ENCODE results near the gene PGRMC1. TPM values are rescaled to one million over a fixed set of nuclear protein-coding genes. Genes with fewer than 3 reads are reported as not detected.

Gene PGRMC1
- total RNA-seq, 3 donors from 2014 or later: 34.6 to 42.7 (median 36.7) TPM

DNA sequence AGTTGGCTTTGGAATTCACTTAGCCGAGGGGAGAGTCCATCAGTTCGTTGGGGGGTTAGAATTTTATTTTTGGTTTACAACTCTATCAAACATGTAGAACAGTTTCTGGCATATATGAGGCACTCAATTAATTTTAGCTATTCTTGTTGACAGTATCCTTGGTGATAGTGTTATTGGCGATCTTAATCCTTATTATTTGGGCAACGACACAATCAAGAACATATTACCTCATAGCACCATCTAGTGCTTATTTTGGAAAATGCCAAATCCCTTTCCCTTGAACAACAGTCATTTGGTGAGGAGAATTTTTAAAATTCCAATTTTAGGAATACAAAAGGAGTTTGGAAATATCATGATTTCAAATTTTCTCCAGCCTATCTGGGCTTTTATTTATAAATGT lies 17.9 kb upstream of the PGRMC1 start:
- Mint-ChIP-seq H3K9me3 (no peaks in the 10 kb centered on the region), H3K36me3 (ENCODE audit: insufficient read depth) (no peaks in the 10 kb centered on the region), H3K4me3 (no peak overlapping the region), H3K4me1 (ENCODE audit: low read depth) (no peaks in the 10 kb centered on the region), H3K27me3 (ENCODE audit: low read depth) (peaks cover 11% of the 10 kb centered on the region)
- ATAC-seq (no peak), DNase-seq (no peak)

DNA sequence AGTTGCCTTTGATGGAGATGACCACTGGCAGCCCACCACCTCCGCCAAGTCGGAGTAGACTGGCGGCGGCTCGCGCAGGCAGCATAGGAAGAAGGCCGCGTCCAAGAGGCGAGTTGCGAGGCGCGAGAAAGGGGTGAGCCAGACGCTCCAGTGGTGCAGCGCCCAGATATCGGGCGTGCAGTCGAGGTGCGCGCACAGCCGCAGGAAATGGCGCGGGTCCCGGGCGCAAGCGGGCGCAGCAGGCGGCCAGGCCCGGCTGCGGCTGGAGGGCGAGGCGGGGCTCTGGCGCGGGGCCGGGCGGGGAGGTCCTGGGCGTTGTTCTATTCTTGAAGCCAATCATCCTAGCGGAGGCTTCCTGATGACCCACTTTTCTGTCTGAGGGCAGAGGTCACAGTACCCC lies 13.2 kb upstream of the PGRMC1 start:
- Mint-ChIP-seq H3K36me3 (ENCODE audit: insufficient read depth) (no peaks in the 10 kb centered on the region), H3K27me3 (ENCODE audit: low read depth) (peaks cover 18% of the 10 kb centered on the region), H3K4me1 (ENCODE audit: low read depth) (no peaks in the 10 kb centered on the region), H3K9me3 (no peaks in the 10 kb centered on the region), H3K4me3 (no peak overlapping the region)
- no peak for DNase-seq
- ATAC-seq: no peak

DNA sequence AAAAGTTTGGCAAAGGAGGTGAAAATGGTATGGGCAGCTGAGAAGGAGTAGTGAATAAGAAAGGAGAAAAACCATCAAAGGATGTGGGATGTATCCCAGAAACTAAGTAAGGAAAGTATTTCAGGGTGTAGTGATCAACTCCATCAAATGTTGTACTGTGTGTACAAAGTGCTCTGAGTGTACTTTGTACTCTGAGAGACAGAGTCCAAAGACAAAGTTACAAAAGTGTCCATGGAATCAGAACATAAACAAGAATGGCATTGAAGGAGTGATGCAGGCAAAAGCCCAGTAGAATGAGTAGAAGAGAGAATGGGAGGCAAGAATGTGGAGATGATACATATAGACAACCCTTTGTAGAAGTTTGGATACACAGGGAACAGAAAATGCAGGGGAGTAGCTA lies 12.3 kb upstream of the PGRMC1 start:
- Mint-ChIP-seq H3K27me3 (ENCODE audit: low read depth) (peaks cover 18% of the 10 kb centered on the region), H3K36me3 (ENCODE audit: insufficient read depth) (no peaks in the 10 kb centered on the region), H3K4me1 (ENCODE audit: low read depth) (no peaks in the 10 kb centered on the region), H3K4me3 (no peak overlapping the region), H3K9me3 (no peaks in the 10 kb centered on the region)
- ATAC-seq (no peak), DNase-seq (no peak)

DNA sequence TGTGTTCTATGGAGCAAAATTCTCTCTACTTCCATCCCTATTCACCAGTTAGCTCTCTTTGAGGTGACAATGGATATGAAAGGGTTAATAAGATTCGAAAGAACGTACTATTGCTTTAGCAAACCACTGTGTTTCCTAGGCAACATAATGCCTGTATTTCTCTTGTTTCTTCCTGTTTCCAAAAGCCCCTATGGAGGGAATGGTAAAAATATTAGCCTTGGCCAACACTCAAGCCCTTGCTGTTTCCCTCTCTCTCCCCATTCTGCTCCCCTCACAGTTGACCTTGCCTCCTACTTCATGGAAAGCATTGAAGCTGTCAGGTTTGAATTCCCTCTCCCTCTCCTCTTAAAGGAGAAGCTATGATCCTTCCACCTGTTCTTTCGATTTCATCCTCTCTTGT lies 9.6 kb upstream of the PGRMC1 start:
- no peak for ATAC-seq
- Mint-ChIP-seq H3K4me3 (no peak overlapping the region), H3K36me3 (ENCODE audit: insufficient read depth) (no peaks in the 10 kb centered on the region), H3K4me1 (ENCODE audit: low read depth) (no peaks in the 10 kb centered on the region), H3K27me3 (ENCODE audit: low read depth) (peaks cover 16% of the 10 kb centered on the region), H3K9me3 (no peaks in the 10 kb centered on the region)
- no peak for DNase-seq

DNA sequence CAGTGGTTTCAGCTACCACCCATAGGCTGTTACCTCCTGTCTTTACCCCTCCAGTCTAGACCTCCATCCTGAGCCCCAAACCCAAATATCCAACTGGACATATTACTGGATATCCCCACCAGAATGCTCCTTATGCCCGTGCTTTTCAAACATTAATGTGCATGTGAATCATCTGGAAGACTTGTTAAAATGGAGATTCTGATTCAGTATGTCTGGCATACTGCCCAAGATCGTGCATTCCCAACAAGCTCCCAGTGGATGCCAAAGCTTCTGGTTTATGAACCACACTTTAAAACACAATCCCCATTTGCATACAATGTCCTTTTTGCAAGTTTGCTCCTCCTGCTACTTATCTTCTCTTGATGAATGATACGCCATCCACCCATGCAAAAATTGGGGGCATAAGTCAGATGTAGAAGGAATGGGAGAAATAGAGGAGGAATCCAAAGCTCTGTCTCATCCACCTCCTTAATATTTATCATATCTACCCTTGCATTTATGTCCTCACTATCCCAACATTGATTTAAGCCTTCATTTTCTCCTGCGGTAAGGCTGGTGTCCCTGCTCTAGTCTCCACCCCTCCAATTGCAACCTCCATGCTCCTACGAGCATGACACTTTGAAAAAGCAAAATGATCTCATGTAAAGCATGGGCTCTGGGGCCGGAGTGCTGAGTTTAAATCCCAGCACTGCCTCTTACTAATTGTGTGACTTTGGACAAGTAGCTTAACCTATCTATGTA lies 7.4 kb upstream of the PGRMC1 start:
- Mint-ChIP-seq H3K9me3 (no peaks in the 10 kb centered on the region), H3K4me1 (ENCODE audit: low read depth) (no peaks in the 10 kb centered on the region)

DNA sequence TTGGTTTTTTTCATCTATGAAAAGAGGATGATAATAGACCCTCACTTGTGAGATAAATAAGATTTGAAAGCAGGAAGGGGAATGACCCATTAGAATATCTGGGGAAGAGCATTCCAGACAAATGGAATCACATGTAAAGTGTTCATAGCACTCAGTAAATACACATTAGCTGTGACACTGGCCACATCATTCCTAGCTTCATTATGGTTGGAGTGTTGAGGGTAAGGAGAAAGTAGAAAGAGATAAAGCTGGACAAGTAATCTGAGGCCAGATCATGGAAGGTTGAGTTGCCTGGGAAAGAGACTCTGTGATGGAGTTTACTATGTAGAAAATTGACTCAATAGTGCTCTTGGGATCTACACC lies 6.9 kb upstream of the PGRMC1 start:
- Mint-ChIP-seq H3K4me1 (ENCODE audit: low read depth) (no peaks in the 10 kb centered on the region), H3K9me3 (no peaks in the 10 kb centered on the region), H3K4me3 (no peak overlapping the region), H3K36me3 (ENCODE audit: insufficient read depth) (no peaks in the 10 kb centered on the region), H3K27me3 (ENCODE audit: low read depth) (peaks cover 16% of the 10 kb centered on the region)
- DNase-seq: no peak
- no peak for ATAC-seq

More for the DNA sequence above, 7.4 kb upstream of the PGRMC1 start:
- no peak for DNase-seq
- H3K36me3 Mint-ChIP-seq (ENCODE audit: insufficient read depth): no peaks in the 10 kb centered on the region
- ATAC-seq: no peak
- no peak overlapping the region for H3K4me3 Mint-ChIP-seq
- H3K27me3 Mint-ChIP-seq (ENCODE audit: low read depth): peaks cover 16% of the 10 kb centered on the region

DNA sequence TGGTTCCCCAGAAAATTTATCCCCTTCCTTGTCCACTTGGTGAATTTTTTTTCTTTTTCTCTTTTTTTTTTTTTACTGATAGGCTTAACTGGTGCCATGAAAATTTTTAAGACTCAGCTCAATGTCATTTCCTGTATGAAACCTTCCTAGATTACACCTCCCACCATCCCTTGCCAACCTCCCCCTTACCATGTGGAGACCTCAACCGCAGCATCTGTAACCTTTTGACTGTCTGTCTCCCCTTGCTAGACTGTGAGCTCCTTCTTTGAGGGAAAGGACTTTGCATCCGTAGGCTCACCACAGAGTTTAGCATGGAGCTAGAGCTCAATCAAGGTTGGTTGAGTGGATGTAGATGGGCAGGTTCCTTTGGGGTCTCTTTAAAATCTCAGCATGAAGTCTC lies 5.2 kb upstream of the PGRMC1 start:
- no peaks in the 10 kb centered on the region for H3K9me3 Mint-ChIP-seq
- H3K4me1 Mint-ChIP-seq (ENCODE audit: low read depth): peaks cover 4% of the 10 kb centered on the region
- no peak overlapping the region for H3K4me3 Mint-ChIP-seq
- H3K27me3 Mint-ChIP-seq (ENCODE audit: low read depth): peaks cover 13% of the 10 kb centered on the region
- H3K36me3 Mint-ChIP-seq (ENCODE audit: insufficient read depth): no peaks in the 10 kb centered on the region
- DNase-seq (no peak), ATAC-seq (peak; percentile 54 to 68)

DNA sequence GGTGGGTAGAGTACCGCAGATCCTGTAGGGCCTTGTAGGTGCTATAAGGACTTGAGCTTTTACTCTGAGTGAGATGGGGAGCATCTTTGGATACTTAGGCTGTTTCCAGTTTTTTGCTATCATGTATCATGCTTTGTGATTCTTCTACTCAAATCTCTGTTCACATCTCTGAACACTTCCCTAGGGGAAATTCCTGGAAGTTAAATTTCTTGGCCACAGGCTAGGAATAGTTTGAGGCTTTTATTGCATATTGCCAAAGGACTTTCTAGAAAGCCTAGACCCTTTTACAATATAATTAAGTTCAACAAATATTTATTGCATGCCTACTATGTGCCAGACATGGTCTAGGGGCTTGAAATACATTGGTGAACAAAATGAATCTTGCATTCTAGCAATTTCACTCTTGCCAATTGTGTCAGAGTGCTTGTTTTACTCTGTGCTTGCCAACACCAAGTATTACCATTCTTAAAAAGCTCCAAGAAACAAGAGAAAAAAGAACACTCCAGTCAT lies 4.1 kb upstream of the PGRMC1 start:
- no peak overlapping the region for H3K4me3 Mint-ChIP-seq
- DNase-seq (no peak), ATAC-seq (no peak)
- peaks cover 4% of the 10 kb centered on the region for H3K4me1 Mint-ChIP-seq (ENCODE audit: low read depth)
- H3K27me3 Mint-ChIP-seq (ENCODE audit: low read depth): peaks cover 13% of the 10 kb centered on the region
- H3K36me3 Mint-ChIP-seq (ENCODE audit: insufficient read depth): no peaks in the 10 kb centered on the region
- no peaks in the 10 kb centered on the region for H3K9me3 Mint-ChIP-seq

DNA sequence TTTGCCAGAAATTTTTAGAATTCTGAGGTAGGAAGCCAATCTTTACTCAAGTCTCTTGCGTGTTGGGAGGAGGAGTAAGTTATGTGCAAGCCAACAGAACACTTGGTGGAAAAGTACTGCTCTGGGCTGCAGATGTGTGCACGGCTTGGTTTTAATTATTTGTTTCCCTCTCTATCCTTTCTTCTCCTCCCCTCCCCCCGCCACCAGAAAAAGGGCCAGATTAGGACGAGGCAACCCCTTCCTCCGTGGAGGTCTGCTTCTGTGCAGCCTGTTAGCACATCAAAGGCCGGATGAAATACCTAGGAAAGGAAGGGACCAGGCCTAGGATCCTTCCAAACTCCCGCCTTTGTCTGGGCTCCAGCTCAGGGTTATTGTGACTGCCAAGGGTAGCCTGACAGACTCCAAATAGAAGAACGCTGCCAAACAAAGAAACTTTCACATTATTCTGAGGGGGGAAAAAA lies 1.0 kb upstream of the PGRMC1 start:
- Mint-ChIP-seq H3K9me3 (no peaks in the 10 kb centered on the region), H3K4me1 (ENCODE audit: low read depth) (peaks cover 21% of the 10 kb centered on the region), H3K36me3 (ENCODE audit: insufficient read depth) (no peaks in the 10 kb centered on the region), H3K27me3 (ENCODE audit: low read depth) (no peaks in the 10 kb centered on the region), H3K4me3 (peak overlapping the region; percentile 87)
- DNase-seq (no peak), ATAC-seq (no peak)

DNA sequence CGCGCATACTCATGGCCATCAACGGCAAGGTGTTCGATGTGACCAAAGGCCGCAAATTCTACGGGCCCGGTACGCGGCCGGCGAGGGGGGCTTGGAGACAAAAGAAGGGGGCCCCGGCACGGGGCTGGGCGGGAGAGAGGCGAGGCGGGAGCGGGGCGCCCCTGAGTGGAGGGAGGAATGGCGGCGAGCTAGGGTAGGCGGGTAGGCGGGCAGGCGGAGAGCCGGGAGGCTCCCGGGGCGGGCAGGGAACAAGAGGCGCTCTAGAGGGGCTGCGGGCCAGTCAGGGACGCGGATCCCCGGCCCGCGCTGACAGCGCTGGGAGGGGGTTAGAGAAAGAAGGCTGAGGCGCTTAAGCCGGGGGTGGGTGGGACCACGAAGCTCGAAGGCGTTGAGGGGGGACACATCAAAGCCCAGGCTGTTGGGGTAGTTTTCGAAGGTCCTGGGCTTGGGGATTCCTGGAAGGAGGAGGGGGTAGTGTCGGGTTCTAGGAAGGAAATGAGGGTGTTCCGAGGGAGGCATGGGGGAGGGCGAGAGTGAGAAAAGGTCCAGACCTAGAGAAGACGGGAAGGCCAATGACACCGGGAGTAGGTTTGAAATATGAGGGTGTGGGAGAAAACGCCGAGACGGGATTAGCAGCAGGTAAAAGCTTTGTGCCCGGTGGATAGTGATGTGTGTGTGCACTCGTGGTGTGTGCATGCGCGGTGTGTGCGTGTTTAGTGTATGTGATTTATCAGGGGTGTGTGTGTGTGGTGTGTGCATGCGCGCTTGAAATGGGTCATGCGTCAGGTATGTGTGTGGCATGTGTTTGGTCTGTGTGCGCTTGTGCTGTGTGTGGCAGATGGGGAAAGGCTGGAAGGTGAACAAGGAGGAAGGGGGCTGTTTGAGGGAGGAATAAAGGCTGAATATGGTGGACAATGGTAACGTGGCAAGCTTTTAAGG lies 807 bp downstream of the PGRMC1 start:
- Mint-ChIP-seq H3K4me1 (ENCODE audit: low read depth) (peaks cover 23% of the 10 kb centered on the region), H3K9me3 (no peaks in the 10 kb centered on the region)
- ATAC-seq: peak; percentile 42 to 45

DNA sequence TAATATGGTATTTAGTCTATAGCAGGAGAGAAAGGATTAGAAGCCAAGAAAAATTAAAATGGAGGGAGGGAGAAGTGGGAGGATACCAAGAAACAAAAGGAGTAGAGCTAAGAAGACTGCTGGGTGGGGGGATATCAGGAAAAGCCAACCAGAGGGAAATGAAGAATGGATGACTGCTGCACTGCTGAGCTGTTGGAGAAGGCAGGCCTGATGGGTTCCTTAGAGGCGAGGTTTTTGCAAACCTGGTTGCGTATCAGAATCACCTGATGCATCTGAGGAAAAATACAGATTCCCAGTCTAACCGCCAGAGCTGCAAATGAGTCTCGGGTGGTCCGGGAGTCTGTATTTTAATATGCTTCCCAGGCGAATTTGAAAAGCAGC lies 1.5 kb downstream of the PGRMC1 start:
- Mint-ChIP-seq H3K9me3 (no peaks in the 10 kb centered on the region), H3K36me3 (ENCODE audit: insufficient read depth) (peaks cover 6% of the 10 kb centered on the region), H3K4me3 (peak overlapping the region; percentile 87), H3K4me1 (ENCODE audit: low read depth) (peaks cover 24% of the 10 kb centered on the region), H3K27me3 (ENCODE audit: low read depth) (no peaks in the 10 kb centered on the region)
- ATAC-seq (no peak), DNase-seq (no peak)

More for the DNA sequence above, 807 bp downstream of the PGRMC1 start:
- DNase-seq: peak; percentile 8
- H3K36me3 Mint-ChIP-seq (ENCODE audit: insufficient read depth): peaks cover 1% of the 10 kb centered on the region
- peak overlapping the region; percentile 87 for H3K4me3 Mint-ChIP-seq
- H3K27me3 Mint-ChIP-seq (ENCODE audit: low read depth): no peaks in the 10 kb centered on the region

DNA sequence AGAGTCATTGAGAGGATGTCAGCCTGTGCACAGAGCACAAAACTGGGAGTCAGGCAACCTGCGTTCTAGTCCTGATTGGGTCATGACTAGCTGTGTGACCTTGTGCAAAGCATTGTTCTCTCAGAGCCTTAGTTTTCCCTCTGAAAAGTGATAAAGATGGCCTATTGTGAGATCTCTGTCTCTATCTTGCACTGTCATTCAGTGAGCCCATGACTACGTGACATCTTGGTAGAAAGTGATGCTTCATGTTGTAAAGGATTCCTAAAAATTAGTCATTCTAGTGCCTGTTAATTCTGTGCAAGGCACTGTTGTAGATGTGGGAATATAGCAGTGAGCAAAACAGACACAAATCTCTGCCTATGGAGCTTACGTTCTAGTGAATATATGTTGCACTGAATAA lies 2.5 kb downstream of the PGRMC1 start:
- Mint-ChIP-seq H3K36me3 (ENCODE audit: insufficient read depth) (peaks cover 12% of the 10 kb centered on the region), H3K4me1 (ENCODE audit: low read depth) (peaks cover 26% of the 10 kb centered on the region), H3K9me3 (no peaks in the 10 kb centered on the region), H3K4me3 (peak overlapping the region; percentile 26), H3K27me3 (ENCODE audit: low read depth) (no peaks in the 10 kb centered on the region)
- DNase-seq: no peak
- no peak for ATAC-seq

DNA sequence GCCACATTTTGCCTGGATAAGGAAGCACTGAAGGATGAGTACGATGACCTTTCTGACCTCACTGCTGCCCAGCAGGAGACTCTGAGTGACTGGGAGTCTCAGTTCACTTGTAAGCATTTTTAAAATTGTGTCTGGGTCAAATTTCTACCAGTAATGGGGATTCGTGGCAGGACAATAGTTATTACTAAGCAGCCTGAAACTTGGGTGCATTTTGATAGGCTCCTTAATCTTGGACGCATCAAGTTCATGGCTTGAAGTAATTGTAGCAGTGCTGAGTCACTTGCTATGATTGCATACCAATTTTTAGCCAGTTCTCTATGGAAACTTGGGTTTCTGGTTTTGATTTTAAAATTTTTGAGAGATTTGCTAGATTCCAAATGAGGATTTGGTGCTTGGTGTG lies 4.3 kb downstream of the PGRMC1 start:
- ATAC-seq: no peak
- no peak for DNase-seq
- Mint-ChIP-seq H3K4me3 (no peak overlapping the region), H3K9me3 (no peaks in the 10 kb centered on the region), H3K36me3 (ENCODE audit: insufficient read depth) (peaks cover 19% of the 10 kb centered on the region), H3K4me1 (ENCODE audit: low read depth) (peaks cover 26% of the 10 kb centered on the region), H3K27me3 (ENCODE audit: low read depth) (no peaks in the 10 kb centered on the region)

DNA sequence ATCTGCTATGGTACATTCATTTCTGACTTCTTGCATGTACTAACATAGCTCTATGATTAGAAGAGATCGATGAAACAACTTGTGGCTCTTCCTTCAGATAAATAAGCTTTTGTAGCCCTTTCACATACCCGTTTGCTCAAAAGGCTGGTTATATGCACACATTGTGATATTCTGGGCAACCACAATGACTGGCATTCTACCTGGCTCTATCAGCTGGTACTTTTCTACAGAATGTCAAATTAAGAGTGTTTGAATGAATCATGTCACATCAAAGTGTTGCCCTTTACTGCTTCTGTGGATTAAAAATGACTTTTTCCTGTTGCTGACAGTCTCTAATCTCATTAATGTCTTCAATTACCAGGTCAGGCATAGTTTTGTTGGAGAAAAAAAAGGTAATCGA lies 11.6 kb downstream of the PGRMC1 start:
- peaks cover under 1% of the 10 kb centered on the region for H3K4me1 Mint-ChIP-seq (ENCODE audit: low read depth)
- no peak for ATAC-seq
- H3K9me3 Mint-ChIP-seq: no peaks in the 10 kb centered on the region
- H3K27me3 Mint-ChIP-seq (ENCODE audit: low read depth): no peaks in the 10 kb centered on the region
- DNase-seq: no peak
- peaks cover 16% of the 10 kb centered on the region for H3K36me3 Mint-ChIP-seq (ENCODE audit: insufficient read depth)
- H3K4me3 Mint-ChIP-seq: no peak overlapping the region

Measured in activated T-cell treated with anti-CD3 and anti-CD28 coated beads, Interleukin-2, amount 50 U/mL, for 4 hours (primary cell).